ENCODE measurements around the gene LAMA3. TPM values are rescaled to one million over a fixed set of nuclear protein-coding genes. Genes with fewer than 3 reads are reported as not detected.

LAMA3 gene
- total RNA-seq, 4 donors from 2014 or later: 155 to 456 (median 173) TPM

GRCh38 chr18:23745366-23745765 is 56.1 kb downstream of the LAMA3 start:
- no peak for DNase-seq (ENCODE audit: low spot score in 2 of 2)
- TF ChIP-seq POLR2A (IDR thresholded peaks at IDR 0.05): no peak
- TF ChIP-seq, protein P1, sequence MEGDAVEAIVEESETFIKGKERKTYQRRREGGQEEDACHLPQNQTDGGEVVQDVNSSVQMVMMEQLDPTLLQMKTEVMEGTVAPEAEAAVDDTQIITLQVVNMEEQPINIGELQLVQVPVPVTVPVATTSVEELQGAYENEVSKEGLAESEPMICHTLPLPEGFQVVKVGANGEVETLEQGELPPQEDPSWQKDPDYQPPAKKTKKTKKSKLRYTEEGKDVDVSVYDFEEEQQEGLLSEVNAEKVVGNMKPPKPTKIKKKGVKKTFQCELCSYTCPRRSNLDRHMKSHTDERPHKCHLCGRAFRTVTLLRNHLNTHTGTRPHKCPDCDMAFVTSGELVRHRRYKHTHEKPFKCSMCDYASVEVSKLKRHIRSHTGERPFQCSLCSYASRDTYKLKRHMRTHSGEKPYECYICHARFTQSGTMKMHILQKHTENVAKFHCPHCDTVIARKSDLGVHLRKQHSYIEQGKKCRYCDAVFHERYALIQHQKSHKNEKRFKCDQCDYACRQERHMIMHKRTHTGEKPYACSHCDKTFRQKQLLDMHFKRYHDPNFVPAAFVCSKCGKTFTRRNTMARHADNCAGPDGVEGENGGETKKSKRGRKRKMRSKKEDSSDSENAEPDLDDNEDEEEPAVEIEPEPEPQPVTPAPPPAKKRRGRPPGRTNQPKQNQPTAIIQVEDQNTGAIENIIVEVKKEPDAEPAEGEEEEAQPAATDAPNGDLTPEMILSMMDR (IDR thresholded peaks at IDR 0.05): no peak
- WGBS, 2 donors: 89 to 91% methylated on average over 2 of the region's 2 CpGs
- intact Hi-C loops (cut with DNase I; ENCODE audit: low total_unique reads): no loop called here
- H3K4me3 ChIP-seq (ENCODE audit: low read depth, poor library complexity, severe bottlenecking): no peak overlapping the region

DNA sequence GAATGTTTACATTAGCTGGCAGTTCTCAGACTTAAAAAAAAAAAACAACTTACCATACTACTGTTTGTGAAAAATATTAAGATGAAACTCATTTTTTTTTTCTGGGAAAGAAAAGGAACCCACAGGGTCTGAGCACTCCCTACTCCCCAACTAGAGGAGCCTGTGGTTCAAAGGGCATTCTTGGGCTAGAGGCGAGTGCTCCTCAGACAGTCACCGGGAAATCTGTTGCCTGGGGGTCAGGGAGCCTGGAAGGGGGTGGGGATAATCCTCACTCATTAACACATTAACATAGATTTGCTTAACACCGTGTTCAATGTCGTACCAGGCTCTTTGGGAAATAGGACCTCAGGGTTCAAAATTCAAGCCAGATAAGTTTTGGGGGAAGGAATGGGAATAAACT is 57.6 kb downstream of the LAMA3 start:
- no peak overlapping the region for H3K4me3 ChIP-seq (ENCODE audit: low read depth, poor library complexity, severe bottlenecking)
- DNase-seq (ENCODE audit: low spot score in 2 of 2): no peak
- 81 to 85% methylated on average over 4 of the region's 4 CpGs for WGBS, 2 donors
- TF ChIP-seq, protein P1 (IDR thresholded peaks at IDR 0.05): no peak
- TF ChIP-seq POLR2A (IDR thresholded peaks at IDR 0.05): no peak
- intact Hi-C loops (cut with DNase I; ENCODE audit: low total_unique reads): no loop called here

GRCh38 chr18:23752363-23752762 is 63.1 kb downstream of the LAMA3 start:
- DNase-seq (ENCODE audit: low spot score in 2 of 2): no peak
- TF ChIP-seq, protein P1 (IDR thresholded peaks at IDR 0.05): no peak
- no peak for TF ChIP-seq POLR2A (IDR thresholded peaks at IDR 0.05)
- intact Hi-C loops (cut with DNase I; ENCODE audit: low total_unique reads): no loop called here
- H3K4me3 ChIP-seq (ENCODE audit: low read depth, poor library complexity, severe bottlenecking): no peak overlapping the region
- WGBS, 2 donors: 82 to 93% methylated on average over 2 of the region's 2 CpGs

DNA sequence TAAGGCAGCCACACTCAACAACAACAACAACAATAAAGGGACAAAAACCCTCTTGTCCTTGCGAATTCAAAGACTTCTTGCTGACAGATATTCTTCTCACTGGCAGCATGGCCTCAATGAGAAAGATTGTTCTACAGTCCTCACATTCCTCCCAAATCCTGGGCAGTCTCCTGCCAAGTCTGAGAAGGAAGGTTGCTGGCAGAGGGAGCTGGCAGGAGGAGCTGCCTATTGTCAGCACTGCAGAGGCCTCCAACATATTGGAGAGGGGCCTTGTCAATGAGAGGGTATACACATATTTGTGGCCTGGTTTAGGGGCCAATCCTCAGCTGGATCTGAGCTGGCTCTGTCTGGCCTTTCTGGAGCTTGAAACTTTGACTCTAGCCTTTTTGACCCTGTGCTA is 63.5 kb downstream of the LAMA3 start:
- DNase-seq (ENCODE audit: low spot score in 2 of 2): no peak
- no peak overlapping the region for H3K4me3 ChIP-seq (ENCODE audit: low read depth, poor library complexity, severe bottlenecking)
- WGBS, 2 donors: 32 to 63% methylated on average over 1 of the region's 1 CpG
- intact Hi-C loops (cut with DNase I; ENCODE audit: low total_unique reads): no loop called here
- TF ChIP-seq POLR2A (IDR thresholded peaks at IDR 0.05): no peak
- TF ChIP-seq, protein P1 (IDR thresholded peaks at IDR 0.05): no peak

- intact Hi-C loops (cut with DNase I; ENCODE audit: low total_unique reads): no loop called here
- TF ChIP-seq POLR2A (IDR thresholded peaks at IDR 0.05): no peak
- TF ChIP-seq, protein P1 (IDR thresholded peaks at IDR 0.05): no peak
- WGBS, 2 donors: 88 to 89% methylated on average over 32 to 34 of the region's 34 CpGs
- no peak for DNase-seq (ENCODE audit: low spot score in 2 of 2)
- no peak overlapping the region for H3K4me3 ChIP-seq (ENCODE audit: low read depth, poor library complexity, severe bottlenecking)
These were observed 67.6 kb downstream of the LAMA3 start for GRCh38 chr18:23756590-23757436.

DNA sequence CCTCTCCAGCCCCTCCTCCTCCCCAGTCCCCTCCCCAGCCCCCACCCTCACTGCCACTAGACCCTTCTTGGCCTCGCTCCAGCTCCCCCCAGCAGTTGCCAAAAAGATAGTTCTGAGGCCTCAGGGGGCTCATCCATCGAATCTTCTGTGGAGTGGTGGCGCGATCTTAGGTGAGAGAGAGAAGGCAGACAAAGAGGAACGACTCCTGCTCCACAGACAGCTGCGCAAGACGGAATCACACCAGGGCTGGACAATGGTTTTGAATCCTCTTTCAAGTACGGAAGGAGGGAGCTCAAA is 68.1 kb downstream of the LAMA3 start:
- TF ChIP-seq POLR2A (IDR thresholded peaks at IDR 0.05): no peak
- TF ChIP-seq, protein P1 (IDR thresholded peaks at IDR 0.05): no peak
- H3K4me3 ChIP-seq (ENCODE audit: low read depth, poor library complexity, severe bottlenecking): no peak overlapping the region
- 84 to 89% methylated on average over 8 of the region's 8 CpGs for WGBS, 2 donors
- intact Hi-C loops (cut with DNase I; ENCODE audit: low total_unique reads): no loop called here
- no peak for DNase-seq (ENCODE audit: low spot score in 2 of 2)
